Putamen (tissue), 1 donor: ENCODE data around the gene MPPE1.
A peak's percentile ranks its signal among the peaks of the same experiment; 100 is the strongest.
"Not testable (repeated sequence)": the region's sequence is repeated elsewhere in the genome, so short reads cannot be mapped to it uniquely, and the experiment has no call there.

Experiments used
- DNase-seq: peaks from one replicate; pipeline ENCODE4 v3.0.0-alpha.2; 2016; ENCODE audit warnings: low spot score

MPPE1 gene

GRCh38 chr18:11908182-11909060, at the start of gene MPPE1:
Gene MPPE1, minus strand, starts transcription at chr18:11908317. Its CDS starts 11,053 bp downstream, at chr18:11897264.
- peak; percentile 89 for DNase-seq

DNA sequence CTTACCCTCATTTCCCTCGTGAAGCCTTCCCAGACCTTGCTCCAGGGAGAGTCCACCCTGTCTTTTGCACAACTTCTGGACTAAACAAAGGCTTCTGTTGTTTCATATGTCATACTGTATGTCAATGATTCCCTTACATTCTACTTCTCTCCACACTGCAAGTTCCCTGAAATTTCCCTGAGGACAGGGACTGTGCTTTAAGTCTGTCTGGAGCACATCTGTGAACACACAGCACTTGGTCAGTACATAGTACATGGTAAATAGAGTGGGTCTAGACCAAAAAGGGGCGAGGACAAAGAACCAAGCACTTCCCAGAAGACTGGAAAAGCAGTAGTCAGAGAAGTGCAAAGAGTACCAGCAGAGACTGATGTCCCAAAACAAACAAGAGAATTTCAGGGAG, 49.5 kb upstream of the MPPE1 start:
- DNase-seq: no peak

DNA sequence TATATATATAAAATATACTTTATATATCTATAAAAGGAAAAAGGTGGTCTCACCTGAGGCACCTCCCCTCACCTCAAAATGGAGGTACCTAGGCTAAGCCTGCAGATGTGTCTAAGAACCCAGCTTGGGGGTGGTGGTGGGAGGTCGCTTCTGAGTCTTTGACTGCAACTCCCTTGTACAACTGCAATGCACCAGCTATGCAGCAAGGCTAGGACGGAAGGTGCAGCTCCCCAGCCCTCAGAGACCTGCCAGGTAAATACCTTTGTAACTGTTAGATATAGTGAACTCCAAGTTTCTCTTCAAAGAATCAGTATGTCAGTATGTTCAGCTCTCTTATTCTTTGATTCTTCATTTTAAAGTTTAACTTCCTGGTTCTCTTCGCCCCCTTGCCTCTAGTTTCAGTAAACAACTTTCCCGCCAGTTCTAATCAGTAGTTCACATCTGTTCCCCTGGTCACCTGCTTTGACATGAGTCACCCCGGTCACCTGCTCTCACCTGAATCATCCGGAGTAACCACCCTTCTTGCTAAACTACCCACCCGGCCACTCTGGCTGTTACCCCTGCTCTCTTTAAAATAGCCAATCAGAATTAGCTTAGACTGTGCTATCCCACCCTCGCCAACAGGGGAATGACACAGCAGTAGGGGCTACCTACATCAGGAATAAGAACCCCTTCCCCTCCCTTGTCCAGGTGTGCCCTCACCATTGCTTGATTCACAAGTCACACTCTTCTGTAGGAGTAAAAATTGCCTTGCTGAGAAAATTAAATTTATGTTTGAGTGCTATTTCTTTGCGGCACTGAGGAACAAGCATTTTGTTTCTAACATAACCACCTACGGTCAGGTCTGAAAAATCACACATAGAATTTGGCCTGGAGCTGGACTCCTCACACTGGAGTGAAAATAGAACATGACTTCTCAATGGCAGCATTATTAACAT, 48.5 kb upstream of the MPPE1 start:
- DNase-seq: no peak

DNA sequence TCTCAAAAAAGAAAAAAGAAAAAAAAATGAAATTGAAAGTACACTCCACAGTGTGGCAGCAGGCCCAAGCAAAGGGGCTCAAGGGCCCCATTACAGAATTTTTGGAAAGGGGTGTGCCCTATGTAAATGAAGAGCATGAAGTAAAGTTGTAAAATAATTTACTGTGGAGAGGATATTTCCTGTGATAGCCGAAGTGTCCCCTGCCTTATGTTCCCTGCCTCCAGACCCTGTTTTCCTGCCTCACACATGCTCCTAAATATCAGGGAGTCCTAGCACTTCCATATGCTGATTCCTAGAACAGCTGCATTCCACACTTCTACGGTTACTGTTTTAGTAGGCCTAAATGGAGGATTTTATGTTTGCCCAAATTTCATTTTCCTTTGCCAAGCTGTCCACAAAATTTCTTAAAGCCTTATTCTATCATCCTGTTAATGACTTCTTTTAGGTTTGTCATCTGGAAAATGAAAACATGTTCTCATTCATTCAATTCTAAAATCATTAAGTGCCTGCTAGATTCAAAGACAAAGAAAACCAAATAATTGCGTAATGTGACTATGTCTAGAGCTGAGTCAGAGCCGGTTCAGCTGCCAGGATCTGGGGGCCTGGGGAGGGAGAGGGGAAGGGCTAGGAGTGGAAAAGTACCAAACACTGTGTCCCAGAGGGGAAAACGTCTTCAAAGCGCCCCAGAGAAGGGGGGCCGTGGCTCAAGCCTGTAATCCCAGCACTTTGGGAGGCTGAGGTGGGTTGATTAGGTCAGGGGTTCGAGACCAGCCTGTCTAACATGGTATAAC, 47.3 kb upstream of the MPPE1 start:
- peak; percentile 57 for DNase-seq

DNA sequence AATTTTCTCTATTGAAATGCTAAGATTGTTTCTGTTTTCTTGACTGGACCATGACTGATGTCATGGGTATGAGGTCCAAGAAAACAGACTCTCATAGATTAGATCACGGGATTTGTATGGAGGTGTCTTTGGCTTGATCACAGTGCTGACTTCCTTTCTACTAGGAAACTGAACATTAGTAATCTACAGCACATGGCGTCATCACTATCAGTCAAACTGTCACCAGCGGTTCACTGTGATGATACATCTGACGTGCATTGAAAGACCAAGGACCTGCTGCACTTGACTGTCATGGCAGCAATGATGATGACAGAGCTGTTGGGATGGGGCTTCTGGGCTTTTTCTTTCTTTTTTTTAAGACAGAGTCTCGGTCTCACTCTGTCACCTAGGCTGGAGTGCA, 45.0 kb upstream of the MPPE1 start:
- no peak for DNase-seq

- DNase-seq: no peak
Measured at GRCh38 chr18:11951390-11951851, 43.3 kb upstream of the MPPE1 start.

GRCh38 chr18:11950824-11951223, 42.7 kb upstream of the MPPE1 start:
- no peak for DNase-seq

DNA sequence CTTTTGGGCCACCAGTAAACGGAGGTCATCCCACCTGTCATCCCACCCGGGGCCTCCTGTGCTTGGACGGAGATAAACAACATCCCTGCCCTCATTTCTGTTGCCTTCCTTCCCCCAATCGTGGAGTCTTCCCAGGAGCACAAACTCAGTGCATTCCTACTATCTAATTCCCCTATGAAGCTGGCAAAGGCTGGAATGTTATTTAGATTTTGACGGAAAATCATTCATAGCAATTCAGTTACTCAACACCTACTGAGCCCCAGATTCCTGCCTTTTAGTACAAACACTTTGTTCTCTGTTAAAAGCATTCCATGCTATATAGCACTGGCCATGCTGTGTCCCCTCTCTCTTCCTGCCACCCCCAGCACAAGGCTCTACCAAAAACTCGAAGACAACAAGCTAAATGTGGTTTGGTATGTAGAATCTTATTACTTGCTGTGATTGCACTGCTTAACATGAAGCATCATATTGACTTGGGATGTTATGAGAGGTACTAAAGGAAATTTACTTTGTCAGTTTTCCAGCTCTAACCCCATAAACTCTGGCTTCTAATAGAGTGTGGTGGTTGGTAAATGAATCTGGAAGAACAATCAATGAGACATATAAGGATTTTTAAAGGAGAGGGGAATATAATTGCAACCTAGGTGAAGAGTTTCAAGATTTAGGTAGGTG, 40.9 kb upstream of the MPPE1 start:
- no peak for DNase-seq

GRCh38 chr18:11947214-11948191, 39.4 kb upstream of the MPPE1 start:
- DNase-seq: peak; percentile 82

DNA sequence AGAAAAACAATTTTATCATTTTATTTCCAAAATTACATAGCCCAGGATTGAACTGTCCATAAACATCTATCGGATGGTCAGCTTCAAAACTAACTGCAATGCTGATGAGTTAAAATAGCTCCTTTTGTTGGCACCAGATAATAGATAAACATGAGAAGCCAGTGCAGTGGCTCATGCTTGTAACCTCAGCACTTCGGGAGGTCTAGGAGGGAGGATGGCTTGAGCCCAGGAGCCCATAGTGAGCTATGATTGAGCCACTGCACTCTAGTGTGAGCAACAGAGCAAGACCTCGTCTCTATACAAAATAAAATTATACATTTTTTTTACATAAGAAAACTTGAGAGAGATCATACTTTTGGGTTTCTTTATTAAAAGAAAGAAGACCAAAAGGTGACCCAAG, 38.6 kb upstream of the MPPE1 start:
- no peak for DNase-seq

- DNase-seq: not testable (repeated sequence)
Measured at GRCh38 chr18:11945834-11946659, 37.9 kb upstream of the MPPE1 start.

DNA sequence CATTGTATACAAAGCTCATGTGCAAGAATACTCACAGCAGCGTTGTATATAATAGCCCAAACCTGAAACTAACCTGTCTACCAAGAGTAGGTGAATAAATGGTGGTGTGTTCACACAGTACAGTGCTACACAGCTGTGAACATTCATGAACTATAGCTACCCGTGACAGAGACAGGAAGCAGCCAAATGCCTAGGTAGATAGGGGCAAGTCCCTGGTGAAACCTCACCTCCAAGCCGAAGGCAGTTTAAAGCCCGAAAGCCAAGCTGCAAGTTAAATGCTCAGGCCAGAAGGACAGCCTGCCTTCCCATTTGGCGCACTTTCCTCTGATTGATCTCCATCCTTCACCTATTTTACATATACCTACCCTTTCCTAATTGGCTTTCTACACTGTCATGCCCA, 36.7 kb upstream of the MPPE1 start:
- DNase-seq: no peak

- DNase-seq: no peak
Measured at GRCh38 chr18:11944252-11944651, 36.1 kb upstream of the MPPE1 start.

DNA sequence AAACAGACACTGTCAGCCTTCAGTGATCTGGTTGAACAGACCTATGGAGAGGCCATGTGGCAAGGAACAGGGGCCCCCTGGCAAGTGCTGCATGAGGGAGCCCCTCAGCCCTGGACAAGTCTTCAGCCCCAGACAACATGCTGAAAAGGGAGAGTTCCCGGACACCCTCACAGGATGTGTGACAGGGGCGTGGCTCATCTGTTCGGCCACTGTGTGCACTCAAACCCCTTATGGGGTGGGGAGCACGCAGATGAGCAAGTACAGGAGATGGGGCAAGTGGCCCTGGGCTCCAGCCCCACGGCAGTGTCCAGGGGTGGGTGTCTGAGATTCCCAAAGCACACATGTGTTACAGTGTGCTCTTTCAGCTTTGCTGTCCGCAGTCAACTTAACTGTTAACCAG, 35.4 kb upstream of the MPPE1 start:
- no peak for DNase-seq

GRCh38 chr18:11940956-11941355, 32.8 kb upstream of the MPPE1 start:
- no peak for DNase-seq

DNA sequence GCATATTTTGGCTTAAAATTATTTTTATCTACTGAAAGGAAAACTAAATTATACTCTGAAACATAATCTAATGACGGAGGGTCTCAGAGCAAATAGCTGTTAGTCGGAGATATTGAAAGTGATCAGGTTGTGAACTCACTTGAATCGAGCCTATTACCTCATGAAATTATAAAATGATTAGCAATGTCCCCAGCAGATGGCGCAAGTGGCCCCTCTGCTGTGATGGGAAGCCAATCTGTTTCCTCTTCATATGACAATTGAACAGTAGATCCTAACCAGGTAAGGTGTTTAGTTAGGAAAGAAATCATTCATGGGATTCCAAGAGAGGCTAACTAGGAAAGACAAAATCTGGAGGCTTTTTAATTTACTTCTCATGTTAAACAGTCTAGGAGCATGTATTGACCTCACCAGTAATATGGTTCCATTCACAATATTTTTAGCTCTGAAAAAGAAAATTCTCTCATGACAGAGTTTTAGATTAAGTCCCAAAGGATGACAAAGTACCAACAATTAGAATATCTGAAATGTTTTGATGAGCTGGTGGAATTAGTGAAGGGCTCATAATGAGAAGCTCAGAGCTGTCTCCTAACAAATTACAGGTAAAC, 29.9 kb upstream of the MPPE1 start:
- peak; percentile 63 for DNase-seq

GRCh38 chr18:11932393-11932792, 24.3 kb upstream of the MPPE1 start:
- no peak for DNase-seq

DNA sequence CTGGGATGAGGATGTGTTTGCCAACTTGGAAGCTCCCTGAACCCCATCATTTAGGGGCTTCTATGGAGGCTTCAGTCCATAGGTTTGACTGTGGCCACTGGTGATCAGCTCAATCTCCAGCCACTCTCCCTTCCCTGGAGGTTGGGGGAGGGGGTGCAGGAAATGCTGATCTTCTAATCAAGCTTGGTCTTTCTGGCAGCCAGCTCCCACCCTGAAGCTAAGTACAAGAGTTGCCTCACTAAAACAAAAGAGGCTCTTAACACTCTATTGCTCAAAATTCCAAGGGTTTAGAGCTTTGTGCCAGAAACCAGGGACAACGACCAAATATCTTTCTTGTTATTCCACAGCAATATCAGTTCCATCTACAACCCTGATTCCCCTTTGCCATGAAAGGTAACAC, 19.4 kb upstream of the MPPE1 start:
- no peak for DNase-seq
